ENCODE data around the gene WDR1.

WDR1 gene

DNA sequence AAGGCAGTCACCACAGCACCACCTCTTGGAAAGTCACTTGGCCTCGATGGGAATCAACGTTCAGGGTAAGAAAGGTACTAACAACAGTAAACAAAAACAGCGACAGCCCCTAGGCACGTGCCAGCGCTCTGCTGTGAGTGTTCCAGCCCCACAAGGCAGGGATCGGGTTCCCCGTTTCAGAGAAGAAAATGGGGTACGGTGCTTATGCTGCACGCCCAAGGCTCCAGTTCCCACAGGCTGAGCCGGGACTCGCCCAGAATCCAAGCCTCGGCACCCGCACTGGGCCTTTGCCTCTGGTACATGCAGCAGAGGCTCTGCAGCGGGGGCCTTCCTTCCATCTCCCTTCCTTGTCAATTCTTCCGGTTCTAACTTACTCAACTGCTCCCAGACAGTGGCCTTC is 37.3 kb downstream of the WDR1 start:
- DNase-seq = no peak
- peaks cover 63% of the 10 kb centered on the region for H3K36me3 ChIP-seq
- TF ChIP-seq, protein P1, sequence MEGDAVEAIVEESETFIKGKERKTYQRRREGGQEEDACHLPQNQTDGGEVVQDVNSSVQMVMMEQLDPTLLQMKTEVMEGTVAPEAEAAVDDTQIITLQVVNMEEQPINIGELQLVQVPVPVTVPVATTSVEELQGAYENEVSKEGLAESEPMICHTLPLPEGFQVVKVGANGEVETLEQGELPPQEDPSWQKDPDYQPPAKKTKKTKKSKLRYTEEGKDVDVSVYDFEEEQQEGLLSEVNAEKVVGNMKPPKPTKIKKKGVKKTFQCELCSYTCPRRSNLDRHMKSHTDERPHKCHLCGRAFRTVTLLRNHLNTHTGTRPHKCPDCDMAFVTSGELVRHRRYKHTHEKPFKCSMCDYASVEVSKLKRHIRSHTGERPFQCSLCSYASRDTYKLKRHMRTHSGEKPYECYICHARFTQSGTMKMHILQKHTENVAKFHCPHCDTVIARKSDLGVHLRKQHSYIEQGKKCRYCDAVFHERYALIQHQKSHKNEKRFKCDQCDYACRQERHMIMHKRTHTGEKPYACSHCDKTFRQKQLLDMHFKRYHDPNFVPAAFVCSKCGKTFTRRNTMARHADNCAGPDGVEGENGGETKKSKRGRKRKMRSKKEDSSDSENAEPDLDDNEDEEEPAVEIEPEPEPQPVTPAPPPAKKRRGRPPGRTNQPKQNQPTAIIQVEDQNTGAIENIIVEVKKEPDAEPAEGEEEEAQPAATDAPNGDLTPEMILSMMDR (IDR thresholded peaks at IDR 0.05; ENCODE audit: low read depth, low read length) = no peak
- H3K4me1 ChIP-seq = peaks cover 16% of the 10 kb centered on the region
- no peak overlapping the region for H3K4me3 ChIP-seq (ENCODE audit: low read depth, low read length)
- H3K27me3 ChIP-seq = no peaks in the 10 kb centered on the region
- H3K9me3 ChIP-seq = no peaks in the 10 kb centered on the region

GRCh38 chr4:10078481-10079233 is 37.9 kb downstream of the WDR1 start:
- no peak for DNase-seq
- TF ChIP-seq, protein P1 (IDR thresholded peaks at IDR 0.05; ENCODE audit: low read depth, low read length) = no peak
- Histone ChIP-seq H3K27me3 (no peaks in the 10 kb centered on the region), H3K9me3 (no peaks in the 10 kb centered on the region), H3K36me3 (peaks cover 67% of the 10 kb centered on the region), H3K4me3 (ENCODE audit: low read depth, low read length) (no peak overlapping the region), H3K4me1 (peaks cover 16% of the 10 kb centered on the region)

DNA sequence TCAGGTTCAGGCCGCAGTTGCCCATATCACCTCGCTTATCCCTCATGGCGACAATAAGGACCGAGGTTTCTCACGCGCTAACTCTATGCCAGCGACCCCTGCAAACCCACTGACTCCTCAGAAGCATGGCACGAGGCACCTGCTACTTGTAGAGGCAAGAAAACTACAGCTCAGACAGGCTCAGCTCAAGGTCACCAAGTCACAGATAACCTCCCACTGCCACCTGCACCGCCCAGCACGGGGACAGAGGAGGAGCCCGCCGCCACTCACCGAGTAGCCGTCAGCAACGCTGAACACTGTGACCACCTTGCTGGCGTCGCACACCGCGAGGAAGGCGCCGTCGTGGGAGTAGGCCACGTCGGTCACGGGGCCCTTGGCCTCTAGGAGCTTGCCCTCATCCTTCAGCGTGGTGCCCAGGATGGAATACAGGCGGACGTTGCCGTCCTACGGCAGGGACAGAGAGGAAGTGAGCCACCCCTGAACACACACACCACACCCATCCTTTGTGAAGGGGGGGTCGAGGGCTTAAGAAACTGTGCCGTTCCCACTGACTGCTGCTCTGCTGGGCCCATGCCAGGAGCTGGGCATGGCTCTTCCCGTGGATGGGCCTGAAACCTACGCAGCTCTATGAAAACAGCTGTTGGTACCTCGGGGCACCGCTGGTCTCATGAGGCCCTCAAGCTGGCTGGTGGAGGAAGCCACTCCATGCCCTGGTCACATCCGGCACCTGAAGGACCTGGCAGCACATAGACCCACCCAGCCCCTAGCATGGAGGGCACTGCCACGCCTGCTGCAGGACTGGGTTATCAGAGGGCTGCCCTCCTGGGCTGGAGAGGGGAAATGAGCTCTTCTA is 38.9 kb downstream of the WDR1 start:
- H3K36me3 ChIP-seq = peaks cover 61% of the 10 kb centered on the region
- no peak overlapping the region for H3K4me3 ChIP-seq (ENCODE audit: low read depth, low read length)
- TF ChIP-seq, protein P1 (IDR thresholded peaks at IDR 0.05; ENCODE audit: low read depth, low read length) = no peak
- H3K4me1 ChIP-seq = peaks cover 16% of the 10 kb centered on the region
- H3K27me3 ChIP-seq = no peaks in the 10 kb centered on the region
- no peaks in the 10 kb centered on the region for H3K9me3 ChIP-seq
- DNase-seq = no peak

DNA sequence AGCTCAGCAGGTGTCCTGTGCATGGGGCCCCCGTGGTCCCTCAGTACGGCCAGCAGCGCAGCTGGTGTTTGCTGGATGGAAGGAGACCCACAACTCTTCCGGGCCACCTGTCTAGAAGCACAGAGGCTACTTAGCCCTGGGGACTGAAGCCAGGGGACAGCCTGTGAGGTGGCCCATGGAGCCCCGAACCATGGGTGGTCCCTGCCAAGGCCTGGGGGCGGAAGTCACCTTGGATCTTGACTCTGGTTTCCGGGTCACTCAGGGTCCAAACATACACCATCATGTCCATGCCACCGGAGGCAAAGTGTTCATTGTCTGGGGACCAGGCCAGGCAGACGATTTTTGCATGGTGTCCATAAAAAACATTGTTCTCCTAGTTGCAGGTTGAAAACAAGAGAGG is 39.5 kb downstream of the WDR1 start:
- Histone ChIP-seq H3K36me3 (peaks cover 57% of the 10 kb centered on the region), H3K9me3 (no peaks in the 10 kb centered on the region), H3K4me1 (peaks cover 16% of the 10 kb centered on the region), H3K4me3 (ENCODE audit: low read depth, low read length) (no peak overlapping the region), H3K27me3 (no peaks in the 10 kb centered on the region)
- no peak for DNase-seq
- TF ChIP-seq, protein P1 (IDR thresholded peaks at IDR 0.05; ENCODE audit: low read depth, low read length) = no peak

DNA sequence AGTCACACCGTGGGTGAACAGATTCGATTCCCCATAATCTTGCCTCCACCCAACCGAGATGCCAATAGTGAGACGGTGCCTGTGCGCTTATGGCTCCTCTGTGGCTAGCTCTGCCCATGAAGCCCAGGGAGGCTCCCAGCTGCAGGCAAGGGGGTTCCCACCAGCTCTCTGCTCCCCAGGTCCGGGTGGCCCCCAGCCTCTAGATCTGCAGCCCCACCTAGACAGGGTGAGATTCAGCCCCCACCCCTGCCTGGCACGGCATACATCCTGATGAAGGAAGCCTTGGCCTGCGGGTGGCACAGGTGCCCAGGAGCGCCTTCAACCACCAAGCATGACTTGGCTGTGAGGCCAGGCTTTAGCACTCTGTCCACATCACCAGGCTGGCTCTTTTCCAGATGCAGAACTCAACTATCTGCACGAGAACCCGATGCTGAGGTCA is 40.6 kb downstream of the WDR1 start:
- H3K27me3 ChIP-seq = no peaks in the 10 kb centered on the region
- no peak for DNase-seq
- no peaks in the 10 kb centered on the region for H3K9me3 ChIP-seq
- no peak overlapping the region for H3K4me3 ChIP-seq (ENCODE audit: low read depth, low read length)
- TF ChIP-seq, protein P1 (IDR thresholded peaks at IDR 0.05; ENCODE audit: low read depth, low read length) = no peak
- peaks cover 54% of the 10 kb centered on the region for H3K36me3 ChIP-seq
- peaks cover 13% of the 10 kb centered on the region for H3K4me1 ChIP-seq

All from BE2C (cell line).